PC-9 (cell line): ENCODE measurements around the gene KCNK15.

Source experiments
- EZH2 ChIP-seq: fragments of 200-600 bp; sonication (generic); IDR thresholded peaks from 2 replicates; pipeline ENCODE4 v1.8.0; 2017; ENCODE audit warnings: antibody characterized with exemption, low read depth
- TF ChIP-seq, protein P1 (sequence below): fragments of 200-600 bp; sonication (generic); conservative IDR thresholded peaks from 2 replicates; pipeline ENCODE4 v1.6.1; 2017; ENCODE audit warnings: mixed run types, antibody characterized with exemption, mild to moderate bottlenecking, moderate library complexity

DNA sequence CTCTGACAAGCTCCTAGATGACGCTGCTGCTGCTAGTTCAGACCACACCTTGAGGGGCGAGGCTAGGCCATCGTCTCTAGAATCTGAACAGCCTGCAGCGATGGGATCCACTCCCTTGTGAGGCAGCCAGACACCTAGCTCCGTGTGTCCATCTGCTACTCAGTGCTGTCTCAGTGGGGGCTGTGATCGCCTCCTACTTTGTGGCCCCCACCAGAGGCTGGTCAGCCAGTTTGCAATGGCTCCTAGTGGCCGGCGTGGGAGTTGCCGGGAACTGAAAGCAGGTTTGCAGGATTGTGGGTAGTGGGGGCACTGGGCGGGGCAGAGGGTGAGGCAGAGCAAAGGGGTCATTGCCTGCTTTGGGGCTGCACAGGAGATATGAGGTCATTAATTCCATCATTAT lies 27.7 kb upstream of the KCNK15 start:
- TF ChIP-seq, protein P1, sequence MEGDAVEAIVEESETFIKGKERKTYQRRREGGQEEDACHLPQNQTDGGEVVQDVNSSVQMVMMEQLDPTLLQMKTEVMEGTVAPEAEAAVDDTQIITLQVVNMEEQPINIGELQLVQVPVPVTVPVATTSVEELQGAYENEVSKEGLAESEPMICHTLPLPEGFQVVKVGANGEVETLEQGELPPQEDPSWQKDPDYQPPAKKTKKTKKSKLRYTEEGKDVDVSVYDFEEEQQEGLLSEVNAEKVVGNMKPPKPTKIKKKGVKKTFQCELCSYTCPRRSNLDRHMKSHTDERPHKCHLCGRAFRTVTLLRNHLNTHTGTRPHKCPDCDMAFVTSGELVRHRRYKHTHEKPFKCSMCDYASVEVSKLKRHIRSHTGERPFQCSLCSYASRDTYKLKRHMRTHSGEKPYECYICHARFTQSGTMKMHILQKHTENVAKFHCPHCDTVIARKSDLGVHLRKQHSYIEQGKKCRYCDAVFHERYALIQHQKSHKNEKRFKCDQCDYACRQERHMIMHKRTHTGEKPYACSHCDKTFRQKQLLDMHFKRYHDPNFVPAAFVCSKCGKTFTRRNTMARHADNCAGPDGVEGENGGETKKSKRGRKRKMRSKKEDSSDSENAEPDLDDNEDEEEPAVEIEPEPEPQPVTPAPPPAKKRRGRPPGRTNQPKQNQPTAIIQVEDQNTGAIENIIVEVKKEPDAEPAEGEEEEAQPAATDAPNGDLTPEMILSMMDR, result no peak; the same call in 1 of the 2 replicates
- no peak for TF ChIP-seq EZH2
